Heart left ventricle (tissue), 16 donors: Measurements from ENCODE around the gene FOXP2. TPM values are rescaled to one million over a fixed set of nuclear protein-coding genes. Genes with fewer than 3 reads are reported as not detected.

ENCODE experiments used
- ATAC-seq, 4 donors: fragments of 200-7000 bp; cut with Tn5 transposase; one replicate each; pipeline ENCODE4 v1.9.1; 2020 to 2022; ENCODE audit warnings: moderate library complexity in 4 of 4, mild to moderate bottlenecking in 3 of 4, moderate number of reproducible peaks in 1 of 4
- DNase-seq, 5 donors: peaks; one replicate each; pipeline ENCODE4 v3.0.0-alpha.2; 2020
- H3K27ac ChIP-seq, 12 donors: fragments of 200-600 bp; sonication (generic) in 4 of 12; one replicate each; pipeline versions ENCODE4 v1.5.0 to v1.8.0; 2016 to 2022; ENCODE audit warnings: mild to moderate bottlenecking in 2 of 12
- H3K27me3 ChIP-seq, 9 donors: fragments of 200-600 bp; sonication (generic) in 2 of 9; one replicate each; pipeline versions ENCODE4 v1.5.1 to v1.8.0; 2016 to 2022; ENCODE audit warnings: mild to moderate bottlenecking in 3 of 9
- H3K36me3 ChIP-seq, 9 donors: fragments of 200-600 bp; sonication (generic) in 2 of 9; one replicate each; pipeline versions ENCODE4 v1.5.0 to v1.8.0; 2018 to 2022; ENCODE audit warnings: mild to moderate bottlenecking in 2 of 9
- H3K4me1 ChIP-seq, 12 donors: fragments of 200-600 bp; sonication (generic) in 4 of 12; one replicate each; pipeline versions ENCODE4 v1.5.0 to v1.8.0; 2016 to 2022; ENCODE audit warnings: mild to moderate bottlenecking in 3 of 12
- H3K4me3 ChIP-seq, 12 donors: fragments of 200-600 bp; sonication (generic) in 4 of 12; one replicate each; pipeline versions ENCODE4 v1.5.0 to v1.8.0; 2017 to 2022; ENCODE audit warnings: mild to moderate bottlenecking in 9 of 12, moderate library complexity in 4 of 12
- H3K9me3 ChIP-seq, 12 donors: fragments of 200-600 bp; sonication (generic) in 4 of 12; one replicate each; pipeline versions ENCODE4 v1.5.0 to v1.8.0; 2016 to 2022; ENCODE audit warnings: mild to moderate bottlenecking in 1 of 12
- POLR2A ChIP-seq, 2 donors: fragments of 450-650 bp; IDR thresholded peaks; one replicate each; pipeline ENCODE4 v1.6.1; 2017; ENCODE audit warnings: antibody characterized with exemption in 2 of 2, mild to moderate bottlenecking in 2 of 2, moderate library complexity in 2 of 2
- WGBS, 4 donors: extraction: QIAGEN DNeasy Blood & Tissue Kit in 2 of 4; methylation state at CpG; one replicate each; pipeline versions ENCODE4 v1.1.5 to v1.1.7; 2013 to 2018; 5-methylcytosine and 5-hydroxymethylcytosine counted together
- intact Hi-C, 10 donors: fragments of 100-400 bp; cut with DNase I; formaldehyde crosslinking; loops; one replicate each; pipeline versions ENCODE4 v1.11.1 to v1.14.2; 2022
- polyA plus RNA-seq, 2 donors: library from polyadenylated mRNA; stranded (reverse); fragments of 200-250 nt; gene quantifications; one replicate each; pipeline ENCODE4 v1.2.3, GENCODE V29; 2013
- total RNA-seq, 9 donors: library from RNA; depleted of rRNA in 2 of 9; stranded (reverse); fragments of >200 nt in 2 of 9; fragmentation: NEBNext Ultra II Directional in 3 of 9; extraction: Animal tissue kit (Norgen Biotek cat#: 25700) in 3 of 9; gene quantifications; one replicate each; pipeline versions ENCODE4 v1.1.0 to v1.2.4, GENCODE V29; 2016 to 2023
- TF ChIP-seq, protein P1 (sequence below), 12 donors: fragments of 200-600 bp; sonication (generic) in 4 of 12; IDR thresholded peaks; one replicate each; pipeline versions ENCODE4 v1.5.0 to v1.8.0; 2018 to 2022; ENCODE audit warnings: antibody characterized with exemption in 12 of 12, mild to moderate bottlenecking in 5 of 12
- donor health status: ischemic (EF 13 %, LVEDD 7.1; RV severe dilation, severe dysfunction).
- donor health status: healthy with polysubstance abuse.
- donor health status: DM: no; HTN: yes; CAD: no.
- donor health status: DM: no; HTN: no; CAD: no.
- donor health status: ischemic (EF 25% LVEDD 6.9; RV normal size, moderate dysfunction).
- donor health status: ischemic (EF 25% LVEDD 5.7; RV mildly dilated, moderate dysfunction).
- donor health status: healthy.
- donor health status: DM: yes; HTN: yes; CAD: no.
- donor health status: ischemic (EF 35%, LVEDD 5.7; RV mildly dilated, moderate dysfunction).
- donor health status: nonischemic (EF 11% LVEDD 7.7; RV severe dilation, severe dysfunction).
- donor health status: DM: yes; HTN: yes; CAD: no.
- donor health status: PGD.
- donor health status: ischemic (EF 29% LVEDD 5.4; RV normal size, mild dysfunction).
- donor health status: nonischemic (EF 23%, LVEDD 6.1; RV moderate dilation, normal function).

Gene FOXP2
- total and polyA plus RNA-seq, 11 donors, result 0.25 to 3.7 (median 1.9) TPM

DNA sequence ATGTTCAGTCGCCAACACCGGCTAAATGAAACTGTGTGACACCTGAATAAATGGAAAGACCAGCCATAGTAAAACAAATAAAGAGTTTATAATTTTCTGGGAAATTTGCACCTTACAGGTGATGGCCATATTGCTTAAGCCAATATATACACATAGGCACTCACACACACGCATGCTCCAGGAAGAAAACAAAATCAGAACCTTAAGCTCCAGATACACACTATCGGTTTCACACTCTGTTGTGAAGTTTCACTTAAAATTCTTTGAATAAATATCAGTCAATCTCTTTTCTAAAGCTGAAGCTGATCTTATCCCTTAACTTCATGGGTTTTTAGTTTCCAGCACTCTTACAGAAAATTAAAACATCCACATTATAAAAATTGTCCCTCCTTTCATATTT, 280.6 kb downstream of the FOXP2 start:
- no peak for TF ChIP-seq POLR2A (IDR thresholded peaks at IDR 0.05)
- TF ChIP-seq, protein P1, sequence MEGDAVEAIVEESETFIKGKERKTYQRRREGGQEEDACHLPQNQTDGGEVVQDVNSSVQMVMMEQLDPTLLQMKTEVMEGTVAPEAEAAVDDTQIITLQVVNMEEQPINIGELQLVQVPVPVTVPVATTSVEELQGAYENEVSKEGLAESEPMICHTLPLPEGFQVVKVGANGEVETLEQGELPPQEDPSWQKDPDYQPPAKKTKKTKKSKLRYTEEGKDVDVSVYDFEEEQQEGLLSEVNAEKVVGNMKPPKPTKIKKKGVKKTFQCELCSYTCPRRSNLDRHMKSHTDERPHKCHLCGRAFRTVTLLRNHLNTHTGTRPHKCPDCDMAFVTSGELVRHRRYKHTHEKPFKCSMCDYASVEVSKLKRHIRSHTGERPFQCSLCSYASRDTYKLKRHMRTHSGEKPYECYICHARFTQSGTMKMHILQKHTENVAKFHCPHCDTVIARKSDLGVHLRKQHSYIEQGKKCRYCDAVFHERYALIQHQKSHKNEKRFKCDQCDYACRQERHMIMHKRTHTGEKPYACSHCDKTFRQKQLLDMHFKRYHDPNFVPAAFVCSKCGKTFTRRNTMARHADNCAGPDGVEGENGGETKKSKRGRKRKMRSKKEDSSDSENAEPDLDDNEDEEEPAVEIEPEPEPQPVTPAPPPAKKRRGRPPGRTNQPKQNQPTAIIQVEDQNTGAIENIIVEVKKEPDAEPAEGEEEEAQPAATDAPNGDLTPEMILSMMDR (IDR thresholded peaks at IDR 0.05), result no peak
- Histone ChIP-seq H3K27ac (no peak overlapping the region), H3K27me3 (no peaks in the 10 kb centered on the region), H3K4me3 (no peak overlapping the region), H3K4me1 (no peaks in the 10 kb centered on the region), H3K9me3 (no peaks in the 10 kb centered on the region), H3K36me3 (peaks cover 0 to 3% (median 0%) of the 10 kb centered on the region in 9 donors)
- ATAC-seq, result no peak
- DNase-seq, result no peak
- WGBS, 4 donors, result 82 to 94% (median 92%) methylated on average over 4 of the region's 4 CpGs
- intact Hi-C loops, result no loop called here

DNA sequence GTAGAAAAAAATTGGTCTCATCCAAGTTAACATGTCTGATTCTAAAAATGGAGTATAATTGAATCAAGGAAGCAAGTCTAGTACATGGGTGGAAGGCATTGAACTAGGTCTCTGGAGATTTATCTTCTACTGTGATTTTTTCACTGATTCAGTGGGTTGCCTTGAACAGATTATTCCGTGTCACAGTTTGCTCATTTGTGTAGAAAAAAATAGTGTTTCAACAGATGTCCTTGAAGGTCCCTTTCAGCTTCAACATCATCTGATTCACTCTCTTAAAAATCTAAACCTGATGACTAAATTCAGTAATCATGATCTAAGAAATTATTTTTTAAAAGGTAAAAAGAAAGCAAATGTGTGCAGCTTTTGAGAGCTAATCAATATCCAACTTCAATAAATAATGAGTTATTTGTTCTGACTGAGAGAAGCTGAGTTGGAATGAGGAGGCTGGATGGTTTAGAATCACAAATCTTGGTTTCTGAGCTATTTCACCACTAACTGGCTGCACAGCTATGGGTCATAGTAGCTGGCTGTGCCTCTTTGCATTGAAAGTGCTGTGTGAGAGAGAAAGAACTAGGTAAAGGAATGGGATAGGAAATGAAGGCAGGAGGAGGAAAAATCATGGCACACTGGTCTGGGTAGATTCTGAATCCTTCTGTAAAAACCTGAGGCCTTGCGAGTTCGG, 285.8 kb downstream of the FOXP2 start:
- no peak overlapping the region for H3K27ac ChIP-seq
- peaks cover 0 to 3% (median 0%) of the 10 kb centered on the region in 12 donors for H3K9me3 ChIP-seq
- no peak for ATAC-seq
- TF ChIP-seq, protein P1 (IDR thresholded peaks at IDR 0.05), result no peak
- no peak for TF ChIP-seq POLR2A (IDR thresholded peaks at IDR 0.05)
- no peaks in the 10 kb centered on the region for H3K36me3 ChIP-seq
- 89 to 94% (median 91%) methylated on average over 3 of the region's 3 CpGs for WGBS, 4 donors
- no peaks in the 10 kb centered on the region for H3K27me3 ChIP-seq
- DNase-seq, result no peak
- H3K4me1 ChIP-seq, result no peaks in the 10 kb centered on the region
- H3K4me3 ChIP-seq, result no peak overlapping the region
- intact Hi-C loops, result no loop called here

DNA sequence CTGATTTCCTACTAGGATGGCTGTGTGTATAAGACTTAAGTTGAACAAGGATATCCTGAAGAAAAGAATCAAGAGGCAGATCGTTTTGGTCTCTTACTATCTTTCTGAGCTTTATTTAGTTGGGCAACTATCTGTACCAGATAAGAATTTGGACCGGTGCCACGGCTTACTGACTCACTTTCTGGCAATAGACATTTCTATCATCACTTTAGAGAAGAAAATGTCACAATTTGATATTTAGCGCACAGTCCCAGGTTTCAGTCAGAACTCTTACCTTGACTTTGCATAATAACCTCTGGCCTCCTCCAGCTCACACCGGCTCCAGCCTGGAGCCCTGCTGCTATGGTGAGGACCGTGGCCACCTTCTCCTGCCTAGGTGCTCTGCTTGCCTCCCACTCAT, 289.1 kb downstream of the FOXP2 start:
- Histone ChIP-seq H3K27me3 (no peaks in the 10 kb centered on the region), H3K27ac (no peak overlapping the region), H3K36me3 (no peaks in the 10 kb centered on the region), H3K4me1 (no peaks in the 10 kb centered on the region), H3K9me3 (peaks cover 0 to 3% (median 0%) of the 10 kb centered on the region in 12 donors), H3K4me3 (no peak overlapping the region)
- DNase-seq, result no peak
- 50 to 55% (median 52%) methylated on average over 6 of the region's 6 CpGs for WGBS, 4 donors
- intact Hi-C loops, result no loop called here
- no peak for ATAC-seq
- no peak for TF ChIP-seq POLR2A (IDR thresholded peaks at IDR 0.05)

DNA sequence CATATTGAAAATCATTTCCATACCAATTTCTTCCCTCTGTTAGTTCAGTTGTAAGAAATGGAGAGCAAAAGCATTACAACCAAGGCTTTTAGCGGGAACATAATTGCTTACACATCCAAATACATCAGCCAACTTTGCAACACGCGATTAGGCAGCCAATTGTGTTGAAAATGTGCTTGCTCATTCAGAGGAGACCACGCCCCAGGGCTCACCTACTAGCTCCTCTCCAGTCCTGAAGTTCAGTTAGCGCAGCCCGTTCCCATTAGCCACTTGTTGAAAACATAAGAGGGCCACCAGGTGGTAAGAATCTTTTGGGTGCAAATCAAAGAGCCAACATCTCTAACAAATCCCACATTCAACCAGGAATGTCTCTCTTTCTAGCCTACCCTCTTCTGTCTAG, 294.0 kb downstream of the FOXP2 start:
- H3K9me3 ChIP-seq, result peaks cover 0 to 3% (median 0%) of the 10 kb centered on the region in 12 donors
- H3K27ac ChIP-seq, result no peak overlapping the region
- intact Hi-C loops, result no loop called here
- H3K4me3 ChIP-seq, result no peak overlapping the region
- DNase-seq (no peak), ATAC-seq (no peak)
- H3K36me3 ChIP-seq, result no peaks in the 10 kb centered on the region
- 71 to 89% (median 80%) methylated on average over 6 of the region's 6 CpGs for whole genome bisulfite sequencing, 4 donors
- TF ChIP-seq, protein P1 (IDR thresholded peaks at IDR 0.05), result no peak
- no peak for TF ChIP-seq POLR2A (IDR thresholded peaks at IDR 0.05)
- H3K27me3 ChIP-seq, result no peaks in the 10 kb centered on the region
- no peaks in the 10 kb centered on the region for H3K4me1 ChIP-seq

DNA sequence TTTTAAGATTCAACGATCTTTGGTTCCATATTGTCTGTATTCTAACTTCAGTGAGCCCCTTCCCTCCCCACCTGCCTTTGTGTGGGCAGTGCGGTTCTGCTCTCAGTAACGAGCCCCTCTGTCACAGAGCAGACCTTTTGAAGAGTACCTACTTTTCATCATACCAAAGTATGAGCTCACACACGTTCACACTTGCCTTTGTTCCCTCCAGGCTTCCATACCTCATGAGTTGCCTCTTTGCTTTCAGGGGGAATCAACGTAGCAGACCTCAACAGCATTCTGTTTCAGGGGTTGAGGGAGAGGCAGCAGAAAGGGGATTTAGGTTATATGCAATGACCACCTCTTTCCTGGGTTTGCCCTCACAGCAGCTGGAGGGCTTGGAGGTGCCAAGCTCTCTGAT, 295.9 kb downstream of the FOXP2 start:
- no peak for TF ChIP-seq POLR2A (IDR thresholded peaks at IDR 0.05)
- TF ChIP-seq, protein P1 (IDR thresholded peaks at IDR 0.05), result no peak
- H3K27me3 ChIP-seq, result no peaks in the 10 kb centered on the region

More for the DNA sequence above, 295.9 kb downstream of the FOXP2 start:
- DNase-seq, result no peak
- ATAC-seq, result no peak
- no peak overlapping the region for H3K4me3 ChIP-seq
- no peaks in the 10 kb centered on the region for H3K4me1 ChIP-seq
- H3K36me3 ChIP-seq, result no peaks in the 10 kb centered on the region
- WGBS, 4 donors, result 75 to 79% (median 77%) methylated on average over 5 of the region's 5 CpGs
- no peaks in the 10 kb centered on the region for H3K9me3 ChIP-seq
- no peak overlapping the region for H3K27ac ChIP-seq
- intact Hi-C loops, result no loop called here
